C4-2B (cell line): ENCODE results near the gene TRIM46.

Experiments used
- ZFX ChIP-seq: fragments of 450-650 bp; IDR thresholded peaks from 2 replicates; pipeline ENCODE4 v1.6.1; 2017
- TF ChIP-seq, protein P1 (sequence below): fragments of 450-650 bp; conservative IDR thresholded peaks from 2 replicates; pipeline ENCODE4 v1.5.1; 2017; ENCODE audit warnings: mild to moderate bottlenecking

DNA sequence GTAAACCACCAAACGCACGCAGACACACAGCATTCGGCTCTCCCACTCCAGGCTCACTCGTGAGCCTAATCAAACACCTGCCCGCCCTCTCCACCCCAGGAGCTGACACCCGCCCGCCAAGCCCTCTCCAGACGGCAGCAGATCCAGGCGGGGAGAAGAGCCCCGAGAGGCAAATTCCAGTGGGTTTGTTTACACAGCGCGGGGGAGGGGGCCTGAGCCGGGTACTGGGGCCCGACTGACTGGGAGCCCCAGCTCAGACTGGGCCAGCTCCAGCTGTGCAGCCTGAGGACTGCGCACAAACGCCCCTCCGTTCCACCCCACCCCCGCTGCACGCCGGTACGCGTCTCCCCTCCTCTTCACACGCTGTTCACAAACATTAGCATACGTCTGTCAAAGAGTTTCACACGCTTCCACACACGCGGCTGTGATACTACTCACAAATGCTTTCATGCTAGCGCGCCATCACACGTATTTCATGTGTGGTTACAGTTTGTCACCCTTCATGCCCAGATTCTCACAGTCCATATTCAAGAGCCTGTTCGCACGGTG, 47.0 kb upstream of the TRIM46 start:
- TF ChIP-seq, protein P1, sequence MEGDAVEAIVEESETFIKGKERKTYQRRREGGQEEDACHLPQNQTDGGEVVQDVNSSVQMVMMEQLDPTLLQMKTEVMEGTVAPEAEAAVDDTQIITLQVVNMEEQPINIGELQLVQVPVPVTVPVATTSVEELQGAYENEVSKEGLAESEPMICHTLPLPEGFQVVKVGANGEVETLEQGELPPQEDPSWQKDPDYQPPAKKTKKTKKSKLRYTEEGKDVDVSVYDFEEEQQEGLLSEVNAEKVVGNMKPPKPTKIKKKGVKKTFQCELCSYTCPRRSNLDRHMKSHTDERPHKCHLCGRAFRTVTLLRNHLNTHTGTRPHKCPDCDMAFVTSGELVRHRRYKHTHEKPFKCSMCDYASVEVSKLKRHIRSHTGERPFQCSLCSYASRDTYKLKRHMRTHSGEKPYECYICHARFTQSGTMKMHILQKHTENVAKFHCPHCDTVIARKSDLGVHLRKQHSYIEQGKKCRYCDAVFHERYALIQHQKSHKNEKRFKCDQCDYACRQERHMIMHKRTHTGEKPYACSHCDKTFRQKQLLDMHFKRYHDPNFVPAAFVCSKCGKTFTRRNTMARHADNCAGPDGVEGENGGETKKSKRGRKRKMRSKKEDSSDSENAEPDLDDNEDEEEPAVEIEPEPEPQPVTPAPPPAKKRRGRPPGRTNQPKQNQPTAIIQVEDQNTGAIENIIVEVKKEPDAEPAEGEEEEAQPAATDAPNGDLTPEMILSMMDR, result no peak
- TF ChIP-seq ZFX, result no peak
